NCI-H1092 (cell line): ENCODE data around the gene TRABD2B.
A peak's percentile ranks its signal among the peaks of the same experiment; 100 is the strongest.

Experiments
- DNase-seq: peaks from one replicate; lab custom pipeline; 2025; lab: John Stamatoyannopoulos, UW

TRABD2B gene

DNA sequence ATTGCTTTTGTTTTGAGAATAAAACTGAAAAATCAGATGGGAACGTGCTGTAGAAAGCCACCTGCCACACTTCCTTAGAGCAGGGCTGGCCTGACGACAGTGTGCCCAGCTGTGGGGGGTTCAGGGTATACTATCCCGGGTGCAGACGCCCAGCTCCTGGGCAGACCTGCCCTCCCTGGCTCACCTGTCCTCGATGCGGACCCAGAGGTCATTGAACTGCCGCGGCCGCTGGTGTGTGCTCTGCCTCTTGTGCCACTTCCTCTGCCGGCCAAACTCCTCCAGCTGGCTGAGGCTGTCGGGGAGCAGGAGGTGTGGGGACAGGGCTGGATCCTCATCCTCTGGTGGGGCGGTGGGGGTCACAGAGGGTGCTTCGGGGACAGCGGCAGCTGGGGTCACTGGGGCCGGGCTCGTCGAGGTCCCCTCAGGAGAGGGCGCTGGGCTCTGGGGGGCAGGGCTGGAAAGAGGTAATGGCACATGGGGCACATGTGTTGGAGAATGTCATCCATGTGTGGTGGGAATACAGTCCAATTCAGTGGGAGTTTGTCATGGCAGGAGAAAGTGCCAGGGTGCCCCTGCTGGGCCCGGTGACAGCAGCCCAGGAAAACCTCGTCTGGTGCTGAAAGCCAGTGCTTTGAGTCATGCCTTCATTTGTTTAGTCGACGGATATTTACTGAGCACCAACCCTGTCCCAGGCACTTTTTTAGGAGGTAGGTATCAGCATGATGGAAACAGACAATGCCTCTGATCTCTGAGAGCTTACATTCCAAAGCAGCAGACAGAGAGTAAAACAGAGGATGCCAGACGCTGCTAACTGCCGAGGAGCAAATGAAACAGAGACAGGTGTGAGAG, 222.0 kb downstream of the TRABD2B start:
- no peak for DNase-seq

DNA sequence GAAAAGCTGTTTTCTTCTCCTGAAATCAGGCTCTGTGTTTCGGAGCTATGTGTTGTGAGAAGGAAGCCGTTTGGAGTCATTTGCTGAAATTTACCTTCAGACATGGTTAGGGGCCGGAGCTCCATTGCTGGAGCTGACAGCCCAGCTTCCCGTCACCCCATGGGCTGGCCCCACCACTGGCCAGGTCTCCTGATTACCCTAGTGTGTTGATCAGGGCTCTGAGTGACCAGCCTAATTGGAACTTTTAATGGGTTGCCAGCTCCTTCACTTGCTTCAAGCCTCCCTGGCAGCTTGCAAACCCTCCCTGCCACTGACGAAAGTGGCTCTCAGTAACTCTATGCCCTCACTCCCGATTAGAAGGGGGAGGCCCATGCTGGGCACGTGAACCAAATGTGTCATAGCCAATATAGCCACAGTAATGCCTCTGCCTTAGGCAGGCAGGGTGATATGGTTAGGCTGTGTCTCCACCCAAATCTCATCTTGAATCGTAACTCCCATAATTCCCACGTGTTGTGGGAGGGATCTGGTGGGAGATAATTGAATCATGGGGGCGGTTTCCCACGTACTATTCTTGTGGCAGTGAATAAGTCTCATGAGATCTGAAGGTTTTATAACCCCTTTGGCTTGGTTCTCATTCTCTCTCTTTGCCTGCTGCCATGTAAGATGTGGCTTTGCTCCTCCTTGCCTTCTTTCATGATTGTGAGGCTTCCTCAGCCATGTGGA, 224.1 kb downstream of the TRABD2B start:
- no peak for DNase-seq

DNA sequence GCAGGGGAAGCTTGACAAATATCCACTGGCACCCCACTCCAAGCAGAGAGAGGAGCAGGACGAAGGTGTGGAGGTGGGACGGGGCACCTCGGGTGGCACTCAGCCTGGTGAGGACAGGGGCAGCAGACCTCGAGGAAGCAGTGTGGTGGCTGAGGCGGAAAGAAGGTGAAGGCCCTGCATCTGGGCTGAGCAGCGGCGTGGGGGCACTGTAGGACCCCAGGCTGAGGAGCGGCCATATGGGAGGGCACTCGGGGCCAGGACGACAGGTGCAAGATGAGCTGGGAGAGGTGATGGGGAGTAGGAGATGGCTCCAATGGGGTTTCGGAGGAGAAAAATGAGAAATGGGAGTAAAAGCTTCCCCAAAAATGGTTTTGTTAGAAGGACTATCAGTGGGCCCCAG, 224.9 kb downstream of the TRABD2B start:
- DNase-seq = no peak

DNA sequence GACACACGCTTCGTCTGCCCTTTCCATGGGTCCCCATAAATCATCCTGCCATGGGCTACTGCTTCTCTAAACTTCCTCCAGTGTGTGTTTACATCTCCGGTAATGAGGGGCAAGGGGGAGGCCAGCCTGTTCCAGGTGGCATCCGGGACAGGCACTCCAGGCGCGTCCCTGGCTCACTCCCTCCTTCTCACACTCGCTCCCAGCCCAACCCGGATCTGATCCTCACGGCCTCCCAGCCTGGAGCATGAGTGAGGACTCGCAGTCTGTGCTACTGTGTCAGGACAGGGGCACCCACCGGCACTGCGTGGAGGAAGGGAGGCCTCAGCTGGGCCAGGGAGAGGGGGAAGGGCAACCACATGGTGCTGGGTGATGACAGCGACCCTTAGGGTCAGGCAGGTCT, 225.4 kb downstream of the TRABD2B start:
- no peak for DNase-seq

DNA sequence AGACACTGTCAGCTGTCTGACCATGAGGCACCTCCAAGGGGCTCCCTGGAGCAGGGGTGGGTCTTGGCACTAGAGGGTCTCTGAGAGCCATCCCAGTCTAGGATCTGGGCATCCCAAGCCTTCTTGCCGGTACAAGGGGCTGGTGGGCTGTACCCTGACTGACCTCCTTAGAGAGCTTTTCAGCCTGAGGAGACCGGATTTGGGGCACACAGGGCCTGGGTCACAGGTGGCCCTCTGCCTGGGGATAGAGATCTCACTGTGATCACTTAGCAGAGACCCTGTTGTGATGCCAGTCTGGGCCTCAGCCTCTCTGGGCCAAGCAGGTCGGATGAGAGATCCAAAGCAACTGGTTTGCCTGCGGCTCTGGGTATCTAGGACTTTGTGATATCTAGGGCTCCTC, 227.2 kb downstream of the TRABD2B start:
- DNase-seq = no peak

DNA sequence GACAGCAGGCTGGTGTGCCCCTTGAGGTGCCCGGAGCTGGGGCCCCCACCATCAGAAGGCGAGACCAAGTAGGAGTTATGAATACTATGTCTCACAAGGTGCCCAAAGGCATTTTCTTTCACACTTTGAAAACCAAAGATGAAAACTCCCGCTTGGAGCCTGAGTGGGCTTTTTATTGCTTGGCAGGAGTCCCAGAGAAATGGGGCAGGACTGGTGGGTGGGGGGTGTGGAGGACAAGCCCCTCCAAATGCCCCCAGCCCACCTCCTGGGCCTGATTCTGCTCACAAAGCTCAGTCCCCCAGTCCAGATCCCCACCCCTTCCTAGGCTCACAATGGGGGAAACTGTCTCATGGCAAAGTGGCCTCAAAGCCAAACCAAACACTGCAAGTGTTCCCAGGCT, 227.9 kb downstream of the TRABD2B start:
- DNase-seq = peak; percentile 37

DNA sequence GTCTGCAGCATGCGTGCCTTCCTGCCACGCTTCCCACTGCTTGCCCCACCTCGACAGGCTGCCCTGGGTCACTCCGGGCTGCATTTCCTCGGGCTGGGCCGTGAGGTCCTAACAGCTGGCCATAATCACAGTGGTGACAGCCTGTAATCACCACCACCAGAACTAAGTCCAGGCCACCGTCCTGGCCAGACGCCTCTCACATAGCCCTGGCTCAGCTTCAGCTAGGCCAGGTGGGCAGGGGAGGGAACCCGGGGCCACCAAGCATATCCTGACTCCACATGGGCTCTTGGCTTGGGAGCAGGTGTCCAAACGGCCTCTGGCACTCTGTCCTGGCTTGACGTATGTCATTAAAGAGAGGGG, 229.5 kb downstream of the TRABD2B start:
- DNase-seq = no peak

DNA sequence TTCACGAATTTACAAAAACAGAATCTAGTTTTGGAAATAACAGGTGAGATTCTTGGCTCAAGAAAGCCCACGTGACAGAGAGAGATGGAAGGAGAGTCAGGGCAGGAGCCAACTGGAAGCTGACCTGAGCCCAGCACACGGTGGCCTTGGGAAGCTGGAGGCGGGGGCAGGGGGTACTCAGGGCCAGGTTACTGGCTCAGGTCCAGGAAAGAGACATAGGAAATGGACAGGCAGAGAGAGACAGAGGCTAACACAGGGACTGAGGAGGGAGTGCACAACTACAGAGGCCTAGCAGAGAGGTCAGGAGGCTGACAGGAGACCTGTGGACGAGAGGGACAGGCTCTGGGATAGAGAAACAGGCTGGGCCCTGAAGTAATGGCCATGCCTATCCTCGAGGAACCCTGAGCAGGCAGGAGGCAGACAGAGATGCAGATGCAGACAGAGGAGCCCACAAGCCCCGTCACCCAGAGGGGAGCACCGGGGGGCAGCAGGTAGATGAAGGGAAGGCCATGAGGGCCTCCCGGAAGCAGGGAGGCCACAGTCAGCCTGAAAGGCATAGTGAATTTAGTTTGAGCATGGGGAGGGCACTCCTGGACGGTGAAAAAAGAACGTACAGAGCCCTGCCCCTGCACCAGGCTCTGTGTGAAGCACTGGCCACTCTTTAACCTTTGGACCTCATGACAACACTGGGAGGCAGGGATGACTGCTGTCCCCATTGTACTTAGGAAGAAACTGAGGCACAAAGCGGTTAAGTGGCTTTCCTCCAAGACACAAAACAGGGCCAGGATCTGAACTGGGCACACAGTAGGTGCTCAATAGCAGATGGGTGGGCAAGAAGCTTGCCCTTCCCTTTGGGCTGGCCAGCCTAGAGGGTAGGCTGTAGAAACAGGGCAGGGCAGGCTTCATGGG, 230.1 kb downstream of the TRABD2B start:
- no peak for DNase-seq

DNA sequence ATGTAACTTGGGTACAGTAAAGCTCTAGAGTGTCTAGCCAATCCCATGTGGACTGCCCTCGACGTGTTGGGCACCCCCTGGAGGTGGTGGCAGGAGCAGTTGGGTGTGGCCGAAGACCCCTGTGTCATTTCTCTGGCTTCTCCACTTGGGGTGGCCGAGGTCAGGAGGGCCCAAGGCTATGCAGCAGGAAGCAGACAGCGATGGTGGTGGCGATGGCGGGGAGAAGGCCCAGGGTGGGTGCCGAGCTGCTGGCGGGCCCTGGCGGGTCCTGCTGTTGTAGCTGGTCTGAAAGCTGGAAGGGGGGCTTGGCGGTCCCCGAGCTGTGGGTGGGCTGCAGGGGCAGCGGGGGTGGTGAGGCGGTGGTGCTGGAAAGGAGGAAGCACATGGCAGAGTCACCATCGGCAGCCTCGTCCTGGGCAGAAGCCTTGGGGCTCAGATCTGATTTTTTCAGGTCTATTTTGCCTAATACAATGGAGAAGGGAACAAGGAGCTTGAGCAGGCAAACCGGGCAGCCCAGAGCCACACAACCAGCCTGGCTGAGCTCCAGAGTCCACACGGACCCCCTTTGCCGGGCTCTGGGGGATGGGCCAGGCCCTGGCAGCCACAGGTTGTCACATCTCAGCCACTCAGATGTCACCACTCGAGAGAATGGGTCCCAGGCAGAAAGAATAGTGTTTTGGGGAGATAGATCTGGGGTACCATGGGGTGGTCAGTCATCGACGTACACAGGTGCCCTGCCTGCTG, 231.3 kb downstream of the TRABD2B start:
- no peak for DNase-seq

DNA sequence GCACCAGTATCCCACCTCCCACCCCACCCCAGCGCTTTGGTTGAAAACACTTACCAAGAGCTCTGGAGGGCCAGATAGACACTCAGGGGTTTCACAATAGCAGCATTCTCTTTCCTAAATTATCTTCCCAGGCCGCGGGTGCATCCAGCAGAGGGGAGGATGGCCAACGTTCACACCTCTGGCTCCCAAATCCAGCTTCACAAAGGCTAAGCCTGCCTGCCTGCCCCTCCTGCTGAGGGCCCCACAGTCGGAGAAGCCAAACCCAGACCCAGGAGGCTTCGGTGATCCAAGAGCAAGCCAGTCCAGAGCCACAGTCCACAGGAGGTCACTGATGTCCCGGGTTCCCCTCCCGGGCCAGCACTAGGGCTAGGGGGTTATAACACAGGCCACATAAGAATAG, 231.9 kb downstream of the TRABD2B start:
- DNase-seq = no peak

DNA sequence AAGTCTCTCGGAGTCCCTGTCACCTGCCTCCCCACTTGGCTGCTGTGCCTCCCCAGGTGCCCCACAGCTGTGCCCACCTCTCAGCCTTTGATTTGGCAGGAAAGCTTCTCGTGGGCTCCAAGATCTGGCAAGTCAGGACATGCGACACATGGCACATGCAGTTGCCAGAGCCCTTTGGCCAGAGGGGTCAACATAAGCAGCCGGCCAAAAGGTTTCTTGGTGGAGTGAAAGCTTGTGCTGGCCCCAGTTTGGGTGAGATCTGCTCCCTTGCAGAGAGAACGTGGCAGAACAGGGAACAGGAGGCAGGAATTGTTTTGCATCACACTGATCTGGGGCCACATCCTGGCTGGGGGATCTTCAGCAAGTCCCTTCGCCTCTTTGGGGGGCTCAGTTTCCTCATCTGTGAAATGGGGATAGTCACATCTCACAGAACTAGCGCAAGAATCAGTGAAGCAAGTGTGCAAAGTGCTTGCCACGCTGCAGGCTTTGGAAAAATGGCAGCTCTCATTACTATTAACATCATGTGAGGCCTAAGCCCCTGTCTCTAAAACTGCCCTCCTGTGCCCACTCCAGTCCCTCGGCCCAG, 232.6 kb downstream of the TRABD2B start:
- DNase-seq = no peak

DNA sequence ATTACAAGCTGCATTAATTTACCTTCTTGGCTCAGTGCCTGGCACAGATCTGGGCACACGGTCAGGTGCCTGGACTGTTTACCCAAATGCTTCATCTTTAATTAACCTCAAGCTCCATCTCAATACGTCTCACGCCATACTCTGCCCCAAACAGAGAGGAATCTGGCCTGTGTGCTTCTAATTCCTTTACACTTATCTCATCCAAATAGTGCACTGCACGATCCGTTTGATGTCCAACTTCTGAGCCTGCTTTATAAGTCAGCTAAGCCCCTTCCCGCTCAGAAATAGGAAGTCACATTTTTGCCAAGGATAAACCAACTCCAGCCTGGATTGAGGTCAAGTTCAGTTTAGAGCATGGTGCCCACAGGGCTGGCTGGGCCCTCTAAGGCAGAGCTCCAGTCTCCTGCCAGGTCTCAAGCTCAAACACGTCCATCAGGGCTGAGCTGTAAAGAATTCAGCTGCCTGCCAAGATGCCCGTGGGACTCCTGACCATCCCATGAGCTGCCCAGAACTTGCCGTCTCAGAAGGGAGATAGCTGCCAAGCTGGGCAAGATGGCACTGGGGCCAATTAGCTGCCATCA, 233.5 kb downstream of the TRABD2B start:
- no peak for DNase-seq

DNA sequence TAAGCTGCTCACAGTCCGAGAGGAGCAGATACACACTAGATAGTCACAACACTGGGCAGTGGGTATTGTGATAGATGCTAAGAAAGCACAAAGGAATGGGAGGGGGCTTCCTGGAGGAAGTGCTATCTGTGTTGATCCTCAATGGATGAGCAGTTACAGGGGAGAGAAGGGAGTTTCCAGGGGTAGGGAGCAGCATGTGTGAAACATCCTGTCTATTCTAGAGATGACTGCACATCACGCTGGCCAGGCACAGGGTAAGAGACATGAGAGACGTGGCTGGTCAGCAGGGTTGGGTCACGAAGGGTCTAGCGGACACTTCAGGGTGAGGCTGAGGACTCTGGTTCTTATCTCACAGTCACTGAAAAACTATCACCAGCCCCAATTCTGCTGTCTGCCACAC, 235.2 kb downstream of the TRABD2B start:
- DNase-seq = no peak

DNA sequence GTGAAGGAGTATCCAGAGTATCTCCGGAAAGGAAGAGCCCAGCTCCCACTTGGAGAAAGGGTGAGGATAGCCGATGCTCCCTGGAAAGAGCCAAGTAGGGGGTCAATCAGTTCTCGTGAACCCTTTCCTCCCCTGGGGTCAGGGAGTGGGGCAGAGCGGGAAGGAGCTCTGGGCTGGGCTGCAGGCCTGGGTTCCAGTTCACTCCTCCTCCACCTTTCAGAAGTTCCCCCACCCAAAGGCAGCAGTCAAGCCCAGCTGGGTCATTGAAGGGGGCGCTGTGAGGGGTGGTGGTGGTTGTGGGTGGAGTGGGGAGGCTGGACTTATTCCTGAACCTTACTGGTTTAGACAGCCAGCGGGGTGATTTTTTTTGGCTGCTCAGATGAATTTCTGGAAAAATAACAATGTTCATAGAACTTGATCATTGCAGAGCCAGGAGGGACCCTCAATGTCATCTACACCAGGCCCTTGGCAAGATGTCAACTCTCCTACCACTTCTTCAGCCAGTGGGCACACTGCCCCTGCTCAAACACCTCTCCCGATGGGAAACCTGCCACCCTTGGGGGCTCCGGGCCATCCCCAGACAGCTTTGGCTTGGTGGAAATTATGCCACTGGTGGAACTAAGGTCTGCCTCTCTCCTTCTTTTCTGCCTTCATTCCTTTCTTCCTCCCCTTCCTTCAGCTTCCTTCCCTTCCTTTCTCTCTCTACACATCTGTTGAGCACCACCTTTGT, 235.8 kb downstream of the TRABD2B start:
- no peak for DNase-seq

DNA sequence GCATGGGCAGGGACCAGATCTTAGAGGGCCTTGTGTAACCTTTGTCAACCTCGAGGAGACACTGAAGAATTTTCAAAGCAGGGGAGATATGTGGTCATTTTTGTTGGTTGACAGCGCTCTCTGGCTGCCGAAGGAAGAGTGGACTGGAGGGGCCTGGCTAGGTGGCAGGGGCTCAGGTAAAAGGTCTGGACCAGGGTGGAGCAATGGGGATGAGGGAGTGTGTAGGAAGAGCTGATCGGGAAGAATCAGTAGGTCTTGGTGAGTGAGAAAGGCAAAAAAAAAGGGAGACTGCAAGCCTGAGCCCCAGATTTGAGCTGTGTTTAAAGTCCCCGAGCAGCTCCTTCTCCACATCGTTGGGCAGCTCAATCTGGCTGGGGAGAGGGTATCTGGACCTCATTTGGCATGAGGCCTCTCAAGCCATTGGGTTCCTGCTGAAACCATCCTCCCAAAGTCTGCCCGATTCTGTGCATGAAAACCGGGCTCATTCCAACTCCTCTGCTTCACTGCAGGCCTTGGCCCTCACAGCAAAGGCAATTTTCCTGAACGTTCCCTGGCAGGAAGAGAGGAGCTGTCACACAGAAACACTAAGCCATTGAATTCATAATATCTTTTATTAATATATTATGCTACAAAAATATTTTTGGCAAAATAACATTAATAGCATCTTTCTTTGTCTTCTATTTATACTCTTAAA, 237.1 kb downstream of the TRABD2B start:
- DNase-seq = no peak

DNA sequence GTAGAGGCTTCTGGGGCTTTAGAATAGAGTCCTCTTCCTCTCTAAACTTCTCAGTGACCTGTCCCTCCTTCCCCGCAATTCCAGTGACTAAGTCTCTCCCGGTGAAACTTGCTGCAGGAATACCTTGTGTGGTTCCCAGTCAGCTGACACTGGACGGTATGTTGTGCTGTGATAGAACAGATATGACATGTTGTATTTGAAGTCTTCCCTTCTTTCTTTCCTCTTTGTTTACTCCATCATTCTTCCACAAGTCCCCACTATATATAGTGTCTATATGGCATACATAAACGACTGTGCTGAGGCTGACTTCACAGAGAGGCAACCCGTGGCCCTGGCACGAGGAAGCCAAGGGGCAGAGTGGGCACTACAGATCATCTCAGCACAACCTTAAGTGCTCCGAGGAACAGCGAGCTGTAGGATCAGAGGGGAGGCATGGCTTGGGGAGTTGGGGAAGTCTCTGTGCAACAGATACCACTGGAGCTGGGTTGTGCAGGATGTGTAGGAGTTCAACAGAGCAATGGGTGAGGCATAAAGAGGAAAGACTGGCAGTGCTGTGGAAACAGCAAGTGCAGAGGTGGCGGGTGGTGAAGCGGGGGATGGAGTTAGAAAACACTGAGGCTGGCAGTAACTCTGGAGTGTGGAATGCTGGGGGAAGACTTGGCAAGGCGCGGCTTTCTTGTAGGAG, 237.8 kb downstream of the TRABD2B start:
- no peak for DNase-seq

DNA sequence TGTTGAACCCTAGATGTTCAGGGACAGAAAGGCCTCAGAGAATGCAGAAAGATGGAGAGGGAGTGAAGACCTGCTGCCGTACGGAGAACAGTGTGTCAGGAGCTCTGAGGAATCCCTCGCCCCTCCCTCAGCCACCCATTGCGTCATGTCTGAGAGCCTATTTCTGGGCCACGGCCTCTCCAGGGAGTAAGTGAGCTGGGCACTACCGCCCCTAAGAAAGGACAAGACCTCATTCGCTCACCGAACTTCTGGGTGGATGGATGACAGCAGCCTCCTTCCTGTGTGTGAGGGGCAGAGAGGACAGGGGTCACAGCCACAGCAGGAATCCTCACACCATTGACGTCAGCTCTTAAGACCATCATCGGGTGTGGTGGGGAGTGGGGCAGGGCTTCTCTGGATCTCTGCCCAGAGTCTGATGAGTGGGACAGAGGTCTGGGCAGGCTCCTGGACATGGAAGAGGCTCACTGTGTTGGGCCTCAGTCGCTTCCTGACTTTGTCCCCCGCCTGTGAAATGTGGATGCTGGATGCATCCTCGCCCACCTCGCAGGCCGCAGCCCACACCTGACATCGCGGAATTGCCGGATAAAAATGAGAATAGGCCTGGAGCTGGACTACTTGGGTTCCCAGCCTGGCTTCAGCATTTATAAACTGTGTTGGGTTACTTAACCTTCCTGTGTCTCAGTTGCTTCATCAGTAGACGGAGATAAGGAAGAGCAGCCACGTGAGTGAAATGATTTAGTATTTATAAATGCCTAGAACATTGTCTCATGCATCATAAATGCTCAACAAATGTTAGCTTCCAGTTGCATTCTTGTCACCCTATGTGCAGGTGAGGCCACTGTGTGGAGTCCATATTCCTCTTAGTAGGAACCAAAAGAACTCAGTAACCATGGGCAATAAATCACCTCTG, 238.6 kb downstream of the TRABD2B start:
- no peak for DNase-seq
